GM10847 (cell line): ENCODE data around the gene CAD.

Experiments used
- POLR2A ChIP-seq: IDR thresholded peaks from 2 replicates; pipeline ENCODE4 v1.6.1; 2011; ENCODE audit not compliant: insufficient read length; ENCODE audit errors: extremely low read depth

CAD gene

DNA sequence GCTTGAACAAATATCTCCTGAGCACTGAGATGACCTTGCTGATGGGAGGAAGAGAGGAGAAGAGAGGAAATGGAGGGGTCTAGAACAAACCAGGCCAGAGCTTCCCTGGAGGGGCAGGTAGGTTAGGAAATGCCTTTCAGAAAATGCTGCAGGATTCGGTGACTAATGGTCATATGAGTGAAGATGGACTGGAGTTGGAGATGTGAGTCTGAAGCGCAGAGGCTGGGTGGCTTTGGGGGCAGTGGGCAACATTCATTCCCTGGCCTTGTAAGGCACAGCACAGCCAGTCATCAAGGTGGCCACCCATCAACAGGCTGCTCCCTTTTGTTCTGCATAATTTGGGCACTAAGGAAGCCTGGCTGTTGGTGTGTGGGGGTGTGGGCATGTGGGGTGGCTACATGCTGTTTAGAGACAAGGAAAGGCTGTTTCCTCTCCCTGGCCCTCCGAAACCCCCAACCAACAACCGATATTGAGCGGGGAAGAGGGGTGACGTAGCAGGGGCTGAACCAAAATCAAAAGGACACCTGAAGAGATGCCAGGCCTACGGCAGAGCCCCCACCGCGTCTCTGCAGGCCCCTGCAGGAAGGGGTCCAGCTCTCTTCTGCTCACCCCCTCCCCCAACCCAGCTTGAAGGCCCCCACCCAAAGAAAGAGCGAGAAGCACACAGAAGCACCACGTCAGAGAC is 44.2 kb downstream of the CAD start:
- TF ChIP-seq POLR2A, result no peak

DNA sequence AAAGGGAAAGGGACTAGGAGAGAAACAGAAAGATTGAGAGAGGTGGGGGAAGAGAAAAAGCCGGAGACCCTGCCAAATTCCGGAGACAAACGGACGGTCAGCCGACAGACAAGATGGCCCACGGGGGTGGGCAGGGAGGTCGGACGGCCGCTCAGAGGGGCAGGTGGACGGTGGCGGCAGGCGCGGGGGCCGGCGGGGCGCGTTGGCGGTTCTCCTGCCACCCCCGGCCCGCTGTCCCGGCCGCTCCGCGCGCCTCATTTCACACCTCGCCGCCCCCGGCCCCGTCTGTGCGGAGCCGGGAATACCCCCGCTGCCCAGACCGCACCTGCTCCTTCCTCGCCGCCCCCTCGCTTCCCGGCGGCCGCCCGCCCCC is 44.7 kb downstream of the CAD start:
- no peak for TF ChIP-seq POLR2A

DNA sequence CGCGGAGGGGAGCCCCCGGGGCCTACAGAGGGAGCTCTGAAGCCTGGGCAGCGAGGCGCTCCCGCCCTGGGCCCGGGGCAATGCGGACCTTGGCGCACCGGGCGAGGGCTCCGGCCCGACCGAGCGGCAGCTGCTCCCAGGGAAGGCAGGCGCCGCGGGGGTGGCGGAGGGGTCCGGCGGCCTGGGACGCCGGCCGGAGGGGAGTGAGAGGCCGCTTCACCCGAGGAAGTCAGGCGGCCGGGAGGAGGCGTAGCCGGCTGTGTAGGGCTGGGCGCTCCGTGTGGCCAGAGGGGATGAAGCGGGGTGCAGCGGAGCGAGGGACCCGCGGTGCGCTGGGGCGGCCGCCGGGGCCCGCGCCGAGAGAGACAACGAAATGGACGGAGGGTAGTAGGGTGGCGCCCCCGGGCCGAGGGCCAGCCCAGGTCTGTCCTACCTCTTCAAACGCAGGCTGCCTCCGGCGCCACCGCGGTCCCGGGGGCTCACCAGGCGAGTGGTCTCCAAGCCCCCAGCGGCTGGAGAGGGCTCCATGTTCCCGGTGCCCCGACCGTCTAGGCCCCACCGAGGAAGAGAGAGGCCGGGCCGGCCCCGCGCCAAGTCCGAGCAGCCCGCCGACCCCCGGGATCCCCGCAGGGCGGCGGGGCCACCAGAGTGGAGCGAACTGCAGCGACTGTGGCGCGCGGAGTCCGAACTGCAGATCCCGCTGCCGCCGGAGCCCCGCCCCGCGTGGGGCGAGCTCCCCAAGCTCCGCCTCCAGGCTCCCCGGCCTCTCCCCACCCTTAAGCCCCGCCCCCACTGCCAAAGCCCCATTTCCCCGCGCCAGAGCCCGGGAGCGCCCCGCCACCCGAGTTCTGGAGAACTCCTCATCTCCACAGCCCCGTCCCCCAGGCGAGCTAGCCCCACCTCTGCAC is 45.5 kb downstream of the CAD start, which contains the start of gene SLC30A3:
SLC30A3 (minus strand) TSS at position 669 of the 908 bp plus-strand sequence; CDS start at position 528, 141 bp downstream.
- no peak for TF ChIP-seq POLR2A

DNA sequence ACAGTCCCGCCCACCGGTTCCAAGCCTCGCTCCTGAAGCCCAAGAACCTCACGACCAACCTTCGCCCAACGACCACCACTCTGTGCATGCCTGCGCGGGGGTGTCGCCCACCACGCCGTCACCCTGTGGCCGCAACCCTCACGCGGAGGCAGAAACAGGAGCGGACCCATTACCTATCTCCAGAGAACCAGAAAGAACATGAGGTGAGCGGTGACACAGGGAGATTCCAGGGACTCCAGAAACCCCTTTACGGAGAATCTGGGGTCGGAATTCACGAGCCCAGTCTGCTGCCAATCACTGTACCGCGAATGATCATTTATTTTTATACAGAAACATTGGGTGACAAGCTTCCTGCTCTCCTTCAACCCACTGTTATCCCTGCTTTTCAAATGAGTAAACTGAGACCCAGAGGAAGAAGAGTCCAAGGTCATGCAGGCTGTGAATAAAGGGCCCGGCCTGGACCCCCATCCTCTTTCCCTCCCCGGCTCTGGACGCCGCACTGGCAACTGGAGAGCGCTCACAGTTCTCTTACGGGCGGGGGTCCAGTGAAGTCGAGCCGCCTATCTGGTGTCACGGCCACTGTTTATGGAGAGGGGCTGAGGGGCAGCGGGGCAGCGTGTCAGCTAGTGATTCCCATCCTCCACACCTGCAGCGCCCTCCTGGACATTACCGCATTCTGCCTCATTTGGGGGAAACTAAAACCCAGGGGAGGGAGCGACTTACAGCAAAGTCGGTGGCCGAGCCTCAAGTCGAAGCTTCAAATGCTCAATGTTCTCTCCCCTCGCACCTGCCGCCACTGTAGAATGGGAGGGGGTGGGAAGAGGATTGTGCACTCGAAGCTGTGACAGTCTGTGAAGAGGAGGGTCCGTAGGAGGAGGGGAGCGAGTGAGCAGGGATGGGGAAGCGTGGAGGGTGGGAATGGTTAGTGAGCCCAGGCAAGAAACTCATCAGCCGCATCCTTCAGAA is 46.4 kb downstream of the CAD start:
- TF ChIP-seq POLR2A, result no peak

DNA sequence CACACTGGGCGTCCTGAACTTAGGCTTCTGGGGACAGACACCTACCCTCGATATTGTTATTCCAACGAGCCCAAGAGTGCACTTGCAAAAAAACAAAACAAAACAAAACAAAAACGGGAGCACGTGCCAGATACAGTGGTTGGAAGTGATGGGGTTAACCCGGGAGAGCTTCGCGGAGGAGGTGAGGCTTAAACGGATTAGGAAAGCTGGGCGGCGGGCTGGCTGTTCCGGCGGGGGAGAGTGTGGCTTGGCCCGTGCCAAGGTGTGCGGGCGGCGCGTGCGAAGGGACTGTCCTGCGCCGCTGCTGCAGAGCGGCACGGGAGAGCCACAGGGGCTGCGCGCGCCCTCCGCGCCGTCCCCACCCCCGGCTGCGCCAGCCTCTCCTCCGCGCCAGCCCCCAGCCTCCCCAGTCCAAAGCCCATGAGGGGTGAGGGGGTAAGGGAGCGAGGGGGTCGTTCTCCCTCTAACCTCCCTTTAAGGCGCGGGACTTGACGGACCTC is 47.1 kb downstream of the CAD start:
- TF ChIP-seq POLR2A, result no peak

DNA sequence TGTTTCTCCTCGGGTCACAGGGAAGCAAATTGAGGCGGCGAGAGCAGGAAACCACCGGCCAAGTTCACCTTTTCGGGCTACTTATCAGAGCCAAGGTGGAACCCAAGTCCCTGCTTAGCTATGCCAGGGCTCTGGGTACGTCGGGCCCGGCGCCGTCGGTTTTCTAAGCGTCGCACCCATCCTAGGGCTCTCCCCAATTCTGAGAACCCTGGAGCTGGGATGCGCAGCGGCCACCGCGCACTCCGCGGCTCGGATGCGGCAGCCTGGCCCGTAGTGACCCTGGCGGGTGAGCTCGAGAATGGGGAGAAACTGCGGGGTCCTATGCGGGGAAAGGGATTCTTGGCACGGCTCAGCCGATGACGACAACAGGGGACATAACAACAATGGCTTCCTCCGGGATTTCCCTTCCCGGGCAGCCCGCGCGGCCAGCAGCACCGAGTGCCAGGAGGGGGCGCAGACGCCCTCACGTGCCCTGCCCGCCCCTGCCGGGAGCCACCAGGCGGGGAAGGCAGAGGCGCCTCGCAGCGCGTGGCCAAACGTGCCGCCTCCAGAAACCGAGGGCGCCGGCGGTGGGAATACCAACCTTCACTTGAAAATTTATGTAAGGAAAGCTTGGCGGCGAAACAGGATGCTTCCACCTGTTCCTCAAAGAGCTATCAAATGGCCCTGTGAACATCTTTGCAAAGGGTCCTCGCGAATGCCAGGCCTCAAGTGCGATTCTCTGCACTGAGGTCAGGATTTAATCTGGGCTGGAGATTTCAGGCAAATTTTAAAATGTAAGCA is 47.8 kb downstream of the CAD start:
- TF ChIP-seq POLR2A, result no peak

DNA sequence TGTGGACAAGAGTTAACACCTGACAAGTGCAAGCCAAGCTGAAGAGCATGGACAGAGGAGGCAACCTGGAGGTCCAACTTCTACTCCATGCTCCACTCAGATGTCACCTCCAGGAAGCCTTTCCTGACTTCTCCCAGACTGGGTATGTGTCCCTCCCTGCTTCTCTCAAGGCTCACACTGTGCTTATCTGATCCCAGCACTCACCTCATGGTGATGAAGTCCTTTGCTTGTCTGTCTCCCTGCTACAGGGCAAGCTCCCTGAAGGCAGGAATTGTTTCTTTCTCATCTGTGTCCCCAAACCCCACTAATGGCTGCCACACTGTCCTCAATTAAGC is 48.3 kb downstream of the CAD start:
- TF ChIP-seq POLR2A, result no peak

DNA sequence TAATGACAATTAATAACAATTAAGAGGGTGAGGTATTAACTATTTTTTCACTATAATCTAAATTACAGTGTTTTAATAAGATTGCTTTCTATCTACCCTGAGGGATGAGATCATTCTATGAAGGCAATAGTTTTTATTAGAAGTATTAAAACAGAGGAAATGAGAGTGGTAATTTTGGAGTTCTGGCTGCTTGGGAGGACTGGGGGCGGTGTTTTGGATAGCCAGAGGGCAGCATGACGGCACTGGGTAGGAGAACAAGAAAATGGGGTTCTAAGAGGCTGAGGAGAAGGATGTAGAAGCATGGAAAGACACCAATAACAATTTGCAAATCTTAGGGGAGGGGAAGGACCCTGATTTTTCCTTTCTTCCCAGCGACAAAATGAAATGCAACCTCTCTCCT is 53.0 kb downstream of the CAD start:
- TF ChIP-seq POLR2A, result no peak

DNA sequence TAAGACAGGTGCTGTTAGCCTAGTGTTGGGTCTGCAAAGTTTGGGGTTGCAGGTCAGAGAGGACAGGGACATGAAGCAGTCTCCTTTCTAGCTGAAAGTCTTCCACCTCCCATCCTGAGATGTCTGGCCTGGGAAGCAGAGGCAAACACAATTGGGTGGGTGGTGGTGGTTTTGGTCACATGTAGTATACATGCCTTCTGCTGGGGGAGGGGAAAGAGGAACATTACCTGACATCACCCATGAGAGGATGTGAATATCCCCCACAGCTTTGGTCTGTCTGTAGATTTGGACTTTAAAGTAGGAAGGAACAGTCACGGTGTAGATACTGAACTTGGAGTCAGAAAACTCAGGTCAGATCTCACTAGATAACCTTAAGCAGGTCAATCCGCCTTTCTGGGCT is 53.5 kb downstream of the CAD start:
- TF ChIP-seq POLR2A, result no peak

DNA sequence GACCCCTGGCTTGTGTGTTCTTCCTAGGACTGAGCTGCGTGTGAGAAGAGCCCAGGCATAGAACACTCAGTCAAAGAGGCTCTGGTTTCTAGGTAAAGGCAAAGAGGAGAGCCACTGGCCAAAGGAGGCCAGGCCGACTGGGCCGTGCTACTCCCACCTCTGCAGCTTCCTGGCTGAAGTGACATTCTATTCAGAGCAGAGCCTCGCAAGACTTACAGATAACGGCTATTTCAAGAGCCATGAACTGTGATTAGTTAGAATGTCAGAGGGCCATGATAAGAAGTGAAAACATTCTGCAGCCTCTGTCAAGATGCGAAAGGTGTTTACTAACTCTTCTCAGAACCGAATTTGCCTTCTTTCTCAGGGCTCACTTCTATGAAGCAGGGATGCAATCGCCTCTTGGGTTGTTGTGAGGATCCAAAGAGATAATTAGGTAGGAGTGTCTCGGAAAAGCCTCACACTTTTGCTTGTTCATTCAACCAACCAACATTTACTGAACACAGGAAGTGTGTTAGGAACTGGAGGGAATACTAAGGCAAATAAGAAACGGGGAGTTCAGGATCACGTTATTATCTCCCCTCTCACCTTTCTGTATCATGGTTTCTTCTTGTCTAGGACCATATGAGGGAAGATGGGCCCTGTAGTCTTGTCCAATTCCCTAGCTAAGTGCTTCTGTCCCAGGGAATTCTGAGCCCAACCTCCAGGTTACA is 54.6 kb downstream of the CAD start:
- TF ChIP-seq POLR2A, result no peak

DNA sequence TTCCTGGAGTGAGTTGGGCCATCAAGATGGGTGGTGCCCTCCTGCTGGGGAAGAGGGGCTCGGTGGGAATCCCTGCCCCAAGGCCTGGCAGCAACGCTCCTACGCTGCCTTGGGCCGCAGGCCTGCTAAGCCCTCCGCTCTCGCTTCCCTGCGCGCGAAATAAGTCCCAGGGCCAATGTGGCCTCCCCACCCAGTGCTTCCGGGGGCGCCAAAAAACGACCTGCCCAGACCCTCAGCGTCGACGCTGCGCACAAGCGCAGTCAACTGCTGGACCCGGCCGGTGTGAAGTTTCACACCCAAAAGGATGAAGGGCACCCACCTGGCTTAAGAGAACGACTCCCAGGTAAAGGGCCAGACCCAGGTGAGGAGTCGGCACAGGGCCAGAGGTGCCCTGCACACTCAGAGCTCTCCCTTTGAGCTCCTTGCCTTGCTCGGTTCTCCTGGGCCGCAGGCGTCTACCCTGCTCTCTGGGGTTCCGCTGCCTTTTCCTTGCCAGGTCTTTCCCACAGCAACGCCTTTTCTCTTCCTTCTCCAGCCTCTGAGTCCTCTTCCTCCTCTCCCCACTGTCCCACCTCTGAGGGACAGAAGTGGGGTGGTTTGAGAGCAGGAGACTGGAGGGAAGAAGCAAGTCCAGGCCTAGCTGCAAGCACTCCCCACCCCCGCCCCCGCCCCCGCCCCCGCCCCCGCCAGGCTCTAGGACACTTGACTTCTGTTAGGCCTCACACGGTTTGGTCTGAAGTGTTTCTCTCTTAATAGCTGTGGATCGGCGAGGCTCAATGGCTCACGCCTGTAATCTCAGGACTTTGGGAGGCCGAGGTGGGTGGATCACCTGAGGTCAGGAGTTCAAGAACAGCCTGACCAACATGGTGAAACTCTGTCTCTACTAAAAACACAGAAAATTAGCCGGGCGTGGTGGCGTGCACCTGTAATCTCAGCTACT is 58.3 kb downstream of the CAD start, which contains the start of gene DNAJC5G:
DNAJC5G (plus strand) TSS at position 223 of the 940 bp plus-strand sequence. CDS start 1,296 bp downstream, outside the sequence.
- no peak for TF ChIP-seq POLR2A

DNA sequence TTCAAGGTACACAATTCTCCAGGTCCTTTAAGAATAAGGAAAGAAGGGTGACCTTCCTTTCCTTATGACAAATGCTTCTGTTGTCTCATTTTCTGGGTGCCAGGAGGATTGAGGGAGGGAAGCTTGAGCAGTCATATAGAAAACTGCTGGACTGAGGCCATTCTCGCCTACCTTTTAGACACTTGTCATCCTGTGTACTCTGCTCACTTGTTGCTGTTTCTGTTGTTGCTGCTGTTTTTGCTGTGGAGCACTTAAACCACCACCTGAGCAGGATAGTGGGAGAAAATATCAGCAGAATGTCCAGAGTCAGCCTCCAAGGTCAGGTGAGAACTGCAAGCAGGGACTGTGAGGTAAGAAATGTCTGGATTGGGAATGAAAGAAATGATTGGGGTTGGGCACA is 60.8 kb downstream of the CAD start:
- no peak for TF ChIP-seq POLR2A

DNA sequence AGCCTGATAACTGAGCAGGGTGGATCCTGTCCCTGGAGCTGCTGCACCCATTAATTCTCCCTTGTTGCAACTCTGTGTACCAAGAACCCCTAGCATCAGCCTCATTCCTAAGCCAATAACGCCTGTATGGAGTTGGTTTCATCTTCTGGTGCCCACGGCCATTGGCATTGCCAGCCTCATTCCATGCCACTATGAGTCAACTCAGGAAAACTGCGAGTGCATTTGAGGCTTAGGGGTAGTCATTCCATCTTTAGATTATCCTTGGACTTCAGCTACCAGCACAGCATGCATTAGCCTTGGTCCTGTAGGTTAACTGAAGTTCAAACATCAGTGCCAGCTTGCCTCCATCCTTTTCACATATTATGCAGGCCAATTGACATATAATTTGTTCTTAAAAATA is 63.7 kb downstream of the CAD start:
- TF ChIP-seq POLR2A, result no peak

DNA sequence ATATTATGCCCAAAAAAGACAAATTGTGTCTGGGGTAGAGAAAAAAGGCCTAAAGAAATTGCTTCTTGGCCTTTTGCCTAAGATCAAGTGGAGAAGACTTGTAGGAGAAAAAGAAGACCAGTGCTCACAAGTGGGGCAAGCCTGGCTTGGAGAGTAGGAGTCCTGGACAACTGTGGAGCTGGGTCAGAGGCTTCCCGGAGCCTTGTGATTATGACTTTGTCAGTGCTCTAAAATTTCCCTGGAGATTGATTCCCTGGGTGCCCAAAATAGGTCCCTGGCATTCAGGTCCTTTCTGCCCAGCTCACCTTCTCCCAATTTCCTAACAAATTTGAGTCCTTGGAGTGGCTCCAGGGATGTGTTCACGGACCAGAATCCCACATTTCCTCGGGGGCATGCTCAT is 64.3 kb downstream of the CAD start:
- no peak for TF ChIP-seq POLR2A
